Neuronal stem cell (in vitro differentiated cells): Measurements from ENCODE around the gene JMJD7.
A peak's percentile ranks its signal among the peaks of the same experiment; 100 is the strongest.

Experiments
- DNase-seq: peaks from one replicate; pipeline ENCODE4 v3.0.0-alpha.2; 2013; ENCODE audit warnings: low spot score
- H2AFZ ChIP-seq: one replicate; pipeline ENCODE4 v1.6.1; 2013; ENCODE audit warnings: mild to moderate bottlenecking, low read length, inconsistent platforms
- H2AK5ac ChIP-seq: 2 replicates; pipeline ENCODE4 v1.6.1; 2013; ENCODE audit warnings: low read depth, mild to moderate bottlenecking, inconsistent platforms, low read length, moderate library complexity, mixed read lengths
- H2BK120ac ChIP-seq: 2 replicates; pipeline ENCODE4 v1.6.1; 2013; ENCODE audit warnings: low read depth, mild to moderate bottlenecking, inconsistent platforms, low read length, moderate library complexity, mixed read lengths
- H2BK12ac ChIP-seq: one replicate; pipeline ENCODE4 v1.6.1; 2013; ENCODE audit warnings: low read length, inconsistent platforms
- H2BK15ac ChIP-seq: 2 replicates; pipeline ENCODE4 v1.6.1; 2013; ENCODE audit warnings: mild to moderate bottlenecking, low read length, inconsistent platforms, mixed read lengths
- H2BK5ac ChIP-seq: one replicate; pipeline ENCODE4 v1.6.1; 2013; ENCODE audit warnings: inconsistent platforms, mild to moderate bottlenecking, low read length, moderate library complexity
- H3K14ac ChIP-seq: one replicate; pipeline ENCODE4 v1.6.1; 2013; ENCODE audit warnings: low read length, inconsistent platforms
- H3K18ac ChIP-seq: 2 replicates; pipeline ENCODE4 v1.6.1; 2013; ENCODE audit warnings: low read length, inconsistent platforms
- H3K23ac ChIP-seq: 2 replicates; pipeline ENCODE4 v1.6.1; 2013; ENCODE audit warnings: low read depth, mild to moderate bottlenecking, mixed read lengths, low read length, inconsistent platforms; ENCODE audit not compliant: poor library complexity
- H3K27ac ChIP-seq: replicated peaks from 3 replicates; pipeline ENCODE4 v1.5.1; 2013; ENCODE audit warnings: low read length, inconsistent platforms
- H3K27me3 ChIP-seq, 3 experiments: 2 replicates each; pipeline ENCODE4 v1.6.1; 2013; ENCODE audit warnings: low read length in 3 of 3, mild to moderate bottlenecking in 2 of 3, inconsistent platforms in 1 of 3, low read depth in 1 of 3, mixed read lengths in 1 of 3, moderate library complexity in 1 of 3; ENCODE audit not compliant: control insufficient read depth in 3 of 3, insufficient read depth in 3 of 3
- H3K36me3 ChIP-seq, 2 donors: replicated peaks in 1 of 2; 2 replicates each; pipeline ENCODE4 v1.6.1; 2013; ENCODE audit warnings: low read length in 2 of 2; ENCODE audit not compliant: control insufficient read depth in 2 of 2, insufficient read depth in 2 of 2
- H3K4ac ChIP-seq: 2 replicates; pipeline ENCODE4 v1.6.1; 2013; ENCODE audit warnings: inconsistent platforms, mild to moderate bottlenecking, low read length, moderate library complexity
- H3K4me1 ChIP-seq, 2 donors: 1 replicate in 1 of 2; 2 replicates in 1 of 2; pipeline ENCODE4 v1.6.1; 2013; ENCODE audit warnings: low read length in 2 of 2, low read depth in 1 of 2; ENCODE audit not compliant: control insufficient read depth in 2 of 2, insufficient read depth in 1 of 2
- H3K4me2 ChIP-seq: one replicate; pipeline ENCODE4 v1.6.1; 2013; ENCODE audit warnings: mild to moderate bottlenecking, low read length, inconsistent platforms; ENCODE audit not compliant: insufficient read depth, poor library complexity, severe bottlenecking
- H3K4me3 ChIP-seq, 2 donors: 2 replicates each; pipeline ENCODE4 v1.5.1; 2013; ENCODE audit warnings: low read length in 2 of 2, mild to moderate bottlenecking in 2 of 2, inconsistent platforms in 1 of 2, moderate library complexity in 1 of 2
- H3K79me1 ChIP-seq: one replicate; pipeline ENCODE4 v1.6.1; 2013; ENCODE audit warnings: low read depth, mild to moderate bottlenecking, inconsistent platforms, low read length, moderate library complexity
- H3K9ac ChIP-seq: one replicate; pipeline ENCODE4 v1.6.1; 2013; ENCODE audit warnings: mild to moderate bottlenecking, low read depth, low read length, inconsistent platforms; ENCODE audit not compliant: poor library complexity
- H3K9me3 ChIP-seq, 2 donors: replicated peaks in 1 of 2; 2 replicates each; pipeline versions ENCODE3 to v1.6.1; 2013; ENCODE audit warnings: low read length in 2 of 2, mild to moderate bottlenecking in 2 of 2, inconsistent platforms in 1 of 2, low read depth in 1 of 2, mixed read lengths in 1 of 2, moderate library complexity in 1 of 2; ENCODE audit not compliant: control insufficient read depth in 2 of 2, insufficient read depth in 1 of 2
- H4K8ac ChIP-seq: one replicate; pipeline ENCODE4 v1.6.1; 2013; ENCODE audit warnings: low read depth, mild to moderate bottlenecking, inconsistent platforms, low read length, moderate library complexity
- H4K91ac ChIP-seq: one replicate; pipeline ENCODE4 v1.6.1; 2013; ENCODE audit warnings: low read length, low read depth, mild to moderate bottlenecking, inconsistent platforms; ENCODE audit not compliant: poor library complexity
- WGBS, 2 donors: extraction: QIAGEN DNeasy Blood & Tissue Kit; methylation state at CpG; one replicate each; pipeline ENCODE4 v1.1.7; 2013; ENCODE audit warnings: missing lambda C conversion rate in 2 of 2, mixed read lengths in 1 of 2; ENCODE audit not compliant: insufficient read length in 2 of 2, insufficient replicate concordance in 1 of 2; ENCODE audit errors: extremely low coverage in 2 of 2; 5-methylcytosine and 5-hydroxymethylcytosine counted together

Gene JMJD7

GRCh38 chr15:41836073-41836472 lies 8.2 kb downstream of the JMJD7 start:
- no peak overlapping the region for H4K8ac ChIP-seq
- peak overlapping the region; percentile 60 for H3K9ac ChIP-seq
- H3K14ac ChIP-seq, result no peak overlapping the region
- peaks cover 17 to 33% of the 10 kb centered on the region in 2 donors for H3K36me3 ChIP-seq
- H2BK15ac ChIP-seq, result no peak overlapping the region
- no peak overlapping the region for H2BK12ac ChIP-seq
- no peak overlapping the region for H3K4ac ChIP-seq
- no peak overlapping the region for H2BK5ac ChIP-seq
- peak overlapping the region; percentile 61 for H2BK120ac ChIP-seq
- H2AK5ac ChIP-seq, result no peak overlapping the region
- H3K27ac ChIP-seq, result no peak overlapping the region
- no peaks in the 10 kb centered on the region for H3K27me3 ChIP-seq
- no peak overlapping the region for H3K23ac ChIP-seq
- no peak overlapping the region for H3K4me3 ChIP-seq
- H3K9me3 ChIP-seq, result no peaks in the 10 kb centered on the region
- no peak for DNase-seq
- H3K4me2 ChIP-seq, result no peak overlapping the region
- H2AFZ ChIP-seq, result no peak overlapping the region
- no peaks in the 10 kb centered on the region for H3K4me1 ChIP-seq
- H4K91ac ChIP-seq, result no peak overlapping the region
- no peak overlapping the region for H3K18ac ChIP-seq
- WGBS, 2 donors, result no CpG with 5 or more reads among the region's 6 CpGs
- peaks cover 9% of the 10 kb centered on the region for H3K79me1 ChIP-seq

DNA sequence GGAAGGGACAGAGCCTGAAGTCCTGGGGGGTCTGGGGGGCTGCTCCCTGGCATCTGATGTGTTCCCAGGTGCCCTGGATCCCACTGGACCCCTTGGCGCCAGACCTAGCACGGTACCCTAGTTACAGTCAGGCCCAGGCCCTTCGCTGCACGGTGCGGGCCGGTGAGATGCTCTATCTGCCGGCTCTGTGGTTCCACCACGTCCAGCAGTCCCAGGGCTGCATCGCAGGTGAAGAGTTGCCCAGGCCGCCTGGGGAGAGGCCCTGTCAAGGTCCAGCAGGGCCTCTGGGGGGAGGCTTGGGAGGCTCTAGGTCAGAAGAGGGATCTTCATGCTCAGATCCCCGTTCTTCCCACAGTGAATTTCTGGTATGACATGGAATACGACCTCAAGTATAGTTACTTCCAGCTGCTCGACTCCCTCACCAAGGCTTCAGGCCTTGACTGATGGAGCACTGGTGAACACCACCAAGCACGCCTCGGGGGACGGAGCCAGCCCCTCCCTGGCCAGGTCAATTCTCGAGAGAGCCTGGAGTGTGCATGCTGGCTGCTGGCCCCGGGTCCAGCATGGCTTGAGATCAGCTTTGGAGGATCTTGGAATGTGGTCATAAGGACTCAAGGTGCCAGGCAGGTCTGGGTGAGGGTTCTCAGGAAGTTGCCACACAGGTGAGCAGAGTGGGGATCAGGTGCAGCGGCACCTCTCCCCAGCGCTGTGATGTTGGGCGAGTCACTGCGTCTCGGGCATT lies 9.0 kb downstream of the JMJD7 start:
- H3K4me2 ChIP-seq, result no peak overlapping the region
- no CpG with 5 or more reads among the region's 23 CpGs for WGBS, 2 donors
- H3K23ac ChIP-seq, result no peak overlapping the region
- no peak overlapping the region for H4K91ac ChIP-seq
- H3K27ac ChIP-seq, result no peak overlapping the region
- peaks cover 9% of the 10 kb centered on the region for H3K79me1 ChIP-seq
- H3K9ac ChIP-seq, result no peak overlapping the region
- no peaks in the 10 kb centered on the region for H3K27me3 ChIP-seq
- no peak overlapping the region for H2AK5ac ChIP-seq
- H2BK120ac ChIP-seq, result no peak overlapping the region
- H2BK12ac ChIP-seq, result no peak overlapping the region
- H3K9me3 ChIP-seq, result no peaks in the 10 kb centered on the region
- no peak overlapping the region for H3K14ac ChIP-seq
- DNase-seq, result no peak
- no peak overlapping the region for H2BK5ac ChIP-seq
- no peak overlapping the region for H3K4ac ChIP-seq
- no peak overlapping the region for H4K8ac ChIP-seq
- no peak overlapping the region for H3K18ac ChIP-seq
- peaks cover 14 to 26% of the 10 kb centered on the region in 2 donors for H3K36me3 ChIP-seq
- peak overlapping the region in 1 of 2 donors; percentile 26 for H3K4me3 ChIP-seq
- no peaks in the 10 kb centered on the region for H3K4me1 ChIP-seq
- no peak overlapping the region for H2AFZ ChIP-seq
- no peak overlapping the region for H2BK15ac ChIP-seq

GRCh38 chr15:41838400-41838897 lies 10.6 kb downstream of the JMJD7 start, which contains the start of gene PLA2G4B:
TSS of gene PLA2G4B (plus strand) at chr15:41838847. CDS start at chr15:41838914, 67 bp downstream.
- Histone ChIP-seq H3K27me3 (no peaks in the 10 kb centered on the region), H3K9ac (peak within 1 kb of the TSS; percentile 44), H2BK120ac (no peak within 1 kb of the TSS), H2BK15ac (no peak within 1 kb of the TSS), H3K4me3 (no peak within 1 kb of the TSS), H3K4me1 (no peaks in the 10 kb centered on the region), H2BK5ac (peak within 1 kb of the TSS; percentile 53), H3K4ac (no peak within 1 kb of the TSS), H2BK12ac (peak within 1 kb of the TSS; percentile 16), H3K27ac (no peak within 1 kb of the TSS), H3K79me1 (peaks cover 7% of the 10 kb centered on the region), H3K4me2 (no peak within 1 kb of the TSS), H3K14ac (peak within 1 kb of the TSS; percentile 75), H2AK5ac (peak within 1 kb of the TSS; percentile 63), H4K91ac (no peak within 1 kb of the TSS), H4K8ac (peak within 1 kb of the TSS; percentile 17), H3K36me3 (peaks cover 13 to 19% of the 10 kb centered on the region in 2 donors), H2AFZ (no peak within 1 kb of the TSS), H3K9me3 (no peaks in the 10 kb centered on the region), H3K18ac (peak within 1 kb of the TSS; percentile 71), H3K23ac (peak within 1 kb of the TSS; percentile 73)
- no CpG with 5 or more reads among the region's 6 CpGs for WGBS, 2 donors
- no peak for DNase-seq

DNA sequence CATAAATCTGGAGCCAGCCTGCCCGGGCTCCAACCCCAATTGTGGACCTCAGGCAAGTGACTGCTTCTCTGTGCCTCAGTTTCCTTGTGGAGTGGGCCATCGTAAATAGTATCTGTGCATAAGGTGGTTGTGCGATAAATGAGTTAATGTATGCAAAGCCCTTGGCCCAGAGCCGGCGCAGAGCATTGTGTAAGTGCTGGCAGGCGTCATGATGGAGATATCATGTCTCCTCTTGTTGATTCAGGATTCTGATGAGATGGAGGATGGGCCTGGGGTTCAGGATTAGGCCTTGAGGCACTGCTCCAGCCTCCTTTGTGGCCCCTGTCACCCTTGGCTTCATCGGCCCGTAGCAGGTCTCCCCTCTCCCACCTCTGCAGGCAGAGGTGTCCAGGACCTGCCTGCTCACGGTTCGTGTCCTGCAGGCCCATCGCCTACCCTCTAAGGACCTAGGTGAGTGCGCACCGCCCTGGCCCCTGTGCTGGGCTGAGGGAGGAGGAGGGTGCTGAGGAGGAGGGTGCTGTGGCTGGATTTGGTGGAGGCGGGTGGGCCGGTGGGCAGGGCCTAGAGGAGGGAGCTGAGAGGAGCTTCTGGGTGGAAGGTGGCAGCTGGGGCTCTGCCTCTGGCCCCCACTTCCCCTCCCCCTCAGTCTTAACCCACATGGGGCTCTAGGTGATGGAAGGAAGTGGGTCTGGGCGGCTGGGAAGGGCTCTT lies 12.0 kb downstream of the JMJD7 start:
- no peak overlapping the region for H2AK5ac ChIP-seq
- H4K91ac ChIP-seq, result no peak overlapping the region
- no peak overlapping the region for H3K4me2 ChIP-seq
- no CpG with 5 or more reads among the region's 16 CpGs for WGBS, 2 donors
- no peak overlapping the region for H3K4ac ChIP-seq
- DNase-seq, result no peak
- H2BK120ac ChIP-seq, result no peak overlapping the region
- H3K4me3 ChIP-seq, result peak overlapping the region in 1 of 2 donors; percentile 29
- peak overlapping the region; percentile 71 for H3K14ac ChIP-seq
- H3K27ac ChIP-seq, result no peak overlapping the region
- no peaks in the 10 kb centered on the region for H3K9me3 ChIP-seq
- no peaks in the 10 kb centered on the region for H3K27me3 ChIP-seq
- peak overlapping the region; percentile 84 for H3K9ac ChIP-seq
- H2BK5ac ChIP-seq, result peak overlapping the region; percentile 42
- peak overlapping the region; percentile 75 for H3K23ac ChIP-seq
- H2AFZ ChIP-seq, result no peak overlapping the region
- H3K36me3 ChIP-seq, result peaks cover 12 to 28% of the 10 kb centered on the region in 2 donors
- H4K8ac ChIP-seq, result no peak overlapping the region
- H3K79me1 ChIP-seq, result peaks cover 7% of the 10 kb centered on the region
- H3K18ac ChIP-seq, result peak overlapping the region; percentile 83
- H2BK12ac ChIP-seq, result no peak overlapping the region
- no peak overlapping the region for H2BK15ac ChIP-seq
- no peaks in the 10 kb centered on the region for H3K4me1 ChIP-seq
